Keratinocyte (primary cell): Measurements from ENCODE around the gene GJC3.

Experiments used
- CTCF ChIP-seq, 3 experiments: IDR thresholded peaks in 1 of 3; conservative IDR thresholded peaks in 1 of 3; optimal IDR thresholded peaks in 1 of 3; 2 replicates in 2 of 3; 3 replicates in 1 of 3; pipeline versions ENCODE3 to v1.5.1; 2011; ENCODE audit warnings: low read length in 3 of 3, mild to moderate bottlenecking in 3 of 3, moderate library complexity in 2 of 3, control low read depth in 1 of 3, inconsistent platforms in 1 of 3; ENCODE audit not compliant: insufficient read depth in 2 of 3; ENCODE audit errors: extremely low read depth in 1 of 3
- EZH2 ChIP-seq: IDR thresholded peaks from one replicate; pipeline ENCODE4 v1.6.1; 2012; ENCODE audit warnings: inconsistent platforms, mild to moderate bottlenecking, low read length, moderate library complexity

GRCh38 chr7:99955247-99955646 lies 25.8 kb upstream of the GJC3 start:
- no peak for TF ChIP-seq CTCF (optimal IDR thresholded peaks at IDR 0.05 in 1 of 3, IDR thresholded peaks at IDR 0.05 in 1 of 3, conservative IDR thresholded peaks at IDR 0.05 in 1 of 3; ENCODE audit: extremely low read depth in 1 of 3, insufficient read depth in 2 of 3, low read length in 3 of 3)
- no peak for TF ChIP-seq EZH2
